ENCODE data around the gene CACNG6. TPM values are rescaled to one million over a fixed set of nuclear protein-coding genes. Genes with fewer than 3 reads are reported as not detected.
A peak's percentile ranks its signal among the peaks of the same experiment; 100 is the strongest.

The CACNG6 gene
- total RNA-seq, 1 experiment from 2014 or later, result not detected

DNA sequence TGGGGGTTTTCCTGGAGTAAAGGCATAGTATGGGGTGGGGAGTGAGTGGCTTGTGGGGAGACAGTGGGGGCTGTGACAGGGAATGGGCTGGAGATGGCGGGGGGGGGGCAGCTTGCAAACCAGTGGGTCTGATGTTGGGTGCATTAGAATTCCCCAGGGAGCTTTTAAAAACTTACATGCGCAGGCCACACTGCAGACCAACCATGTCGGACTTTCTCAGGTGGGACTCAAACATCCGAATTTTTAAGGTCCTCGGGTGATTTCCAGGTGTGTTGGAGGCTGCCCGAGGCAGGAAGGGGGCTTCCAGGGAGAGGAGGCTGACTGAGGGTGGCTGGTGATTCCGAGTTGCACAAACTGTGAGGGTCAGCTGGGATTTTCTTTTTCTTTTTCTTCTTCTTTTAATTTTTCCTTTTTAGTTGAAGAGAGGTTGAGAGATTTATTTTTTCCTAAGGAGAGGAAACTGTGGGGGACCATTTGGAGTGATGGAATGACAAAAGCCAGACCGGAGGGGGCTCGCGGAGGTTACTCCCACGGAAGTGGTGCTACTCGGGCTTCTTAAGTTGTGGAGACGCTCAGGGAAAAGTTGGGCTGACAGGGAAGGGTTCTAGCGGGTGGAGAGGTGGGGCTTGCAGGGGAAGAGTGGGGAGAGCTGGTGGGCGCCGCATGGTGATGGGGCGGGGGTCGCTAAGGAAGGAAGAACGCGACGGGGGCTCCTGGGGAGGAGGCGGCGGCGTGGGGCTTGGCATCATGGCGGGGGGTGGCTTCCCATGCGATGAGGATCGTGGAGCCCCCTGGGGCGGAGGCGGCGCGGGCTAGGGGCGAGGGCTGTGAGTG lies 29.7 kb upstream of the CACNG6 start:
- DNase-seq (ENCODE audit: low read depth), result no peak

DNA sequence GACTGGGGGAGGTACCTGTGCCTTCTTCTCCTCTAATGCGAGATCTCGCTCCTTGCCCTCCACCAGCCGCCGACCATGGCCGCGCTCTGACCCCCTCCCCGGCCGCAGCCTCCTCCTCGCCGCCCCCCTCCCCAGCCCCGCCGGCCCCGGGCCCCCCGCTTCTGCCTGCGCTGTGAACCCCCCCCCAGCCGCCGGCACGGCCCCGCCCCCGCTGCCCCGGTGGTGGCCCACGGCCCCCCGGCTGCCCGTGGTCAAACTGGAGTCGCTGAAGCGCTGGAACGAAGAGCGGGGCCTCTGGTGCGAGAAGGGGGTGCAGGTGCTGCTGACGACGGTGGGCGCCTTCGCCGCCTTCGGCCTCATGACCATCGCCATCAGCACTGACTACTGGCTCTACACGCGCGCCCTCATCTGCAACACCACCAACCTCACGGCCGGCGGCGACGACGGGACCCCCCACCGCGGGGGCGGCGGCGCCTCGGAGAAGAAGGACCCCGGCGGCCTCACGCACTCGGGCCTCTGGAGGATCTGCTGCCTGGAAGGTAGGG lies 28.5 kb upstream of the CACNG6 start, which contains the start of gene CACNG8:
TSS of gene CACNG8 (plus strand) at position 51 of the 545 bp plus-strand sequence.
- DNase-seq (ENCODE audit: low read depth), result no peak
- in situ Hi-C loops (cut with HindIII; ENCODE audit: low pct_unique_long_range_greater_than_20kb, low sequenced_read_pairs), result no loop called here

More for the DNA sequence above, 29.7 kb upstream of the CACNG6 start:
- in situ Hi-C loops (cut with HindIII; ENCODE audit: low pct_unique_long_range_greater_than_20kb, low sequenced_read_pairs), result no loop called here

DNA sequence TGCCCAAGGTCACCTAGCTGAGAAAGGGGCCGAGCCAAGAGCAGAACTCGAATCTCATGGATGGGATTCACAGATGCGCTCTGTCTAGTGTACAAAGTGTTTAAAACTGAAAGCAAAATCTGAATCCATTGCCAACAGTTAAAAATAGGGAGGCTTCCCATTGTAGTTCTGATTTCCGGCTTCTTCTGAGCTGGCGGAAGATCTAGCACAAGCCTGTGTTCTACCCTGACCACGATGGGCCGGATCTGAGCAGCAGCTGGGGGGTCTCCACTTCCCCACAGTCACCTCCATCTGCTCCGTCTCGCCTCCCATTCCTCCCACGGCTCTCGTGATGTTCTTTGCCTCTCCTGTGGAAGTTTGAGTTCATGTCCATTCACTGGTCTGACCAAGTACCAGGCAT lies 26.3 kb upstream of the CACNG6 start:
- in situ Hi-C loops (cut with HindIII; ENCODE audit: low pct_unique_long_range_greater_than_20kb, low sequenced_read_pairs), result no loop called here
- DNase-seq (ENCODE audit: low read depth), result no peak

DNA sequence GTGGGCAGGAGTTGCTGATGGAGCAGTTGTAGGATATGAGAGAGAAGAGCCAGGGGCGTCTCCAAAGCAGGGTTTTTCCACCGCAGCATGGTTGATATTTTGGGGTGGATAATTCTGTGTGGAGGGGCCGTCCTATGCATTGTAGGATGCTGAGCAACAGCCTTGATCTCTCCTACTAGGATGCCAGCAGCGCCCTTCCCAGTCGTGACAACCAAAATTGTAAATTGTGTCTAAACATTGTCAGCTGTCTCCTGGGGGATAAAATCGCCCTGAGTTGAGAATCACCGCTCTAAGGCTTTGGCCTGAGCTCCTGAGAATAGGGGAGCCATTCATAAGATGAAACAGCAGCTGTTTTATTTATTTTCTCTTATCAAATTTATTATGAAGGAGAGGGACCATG lies 24.5 kb upstream of the CACNG6 start:
- in situ Hi-C loops (cut with HindIII; ENCODE audit: low pct_unique_long_range_greater_than_20kb, low sequenced_read_pairs), result no loop called here
- no peak for DNase-seq (ENCODE audit: low read depth)

- in situ Hi-C loops (cut with HindIII; ENCODE audit: low pct_unique_long_range_greater_than_20kb, low sequenced_read_pairs), result no loop called here
- DNase-seq (ENCODE audit: low read depth), result no peak
These were observed 22.1 kb upstream of the CACNG6 start for GRCh38 chr19:53969366-53969765.

- in situ Hi-C loops (cut with HindIII; ENCODE audit: low pct_unique_long_range_greater_than_20kb, low sequenced_read_pairs), result no loop called here
- DNase-seq (ENCODE audit: low read depth), result no peak
These were observed 19.8 kb upstream of the CACNG6 start for GRCh38 chr19:53971673-53972072.

DNA sequence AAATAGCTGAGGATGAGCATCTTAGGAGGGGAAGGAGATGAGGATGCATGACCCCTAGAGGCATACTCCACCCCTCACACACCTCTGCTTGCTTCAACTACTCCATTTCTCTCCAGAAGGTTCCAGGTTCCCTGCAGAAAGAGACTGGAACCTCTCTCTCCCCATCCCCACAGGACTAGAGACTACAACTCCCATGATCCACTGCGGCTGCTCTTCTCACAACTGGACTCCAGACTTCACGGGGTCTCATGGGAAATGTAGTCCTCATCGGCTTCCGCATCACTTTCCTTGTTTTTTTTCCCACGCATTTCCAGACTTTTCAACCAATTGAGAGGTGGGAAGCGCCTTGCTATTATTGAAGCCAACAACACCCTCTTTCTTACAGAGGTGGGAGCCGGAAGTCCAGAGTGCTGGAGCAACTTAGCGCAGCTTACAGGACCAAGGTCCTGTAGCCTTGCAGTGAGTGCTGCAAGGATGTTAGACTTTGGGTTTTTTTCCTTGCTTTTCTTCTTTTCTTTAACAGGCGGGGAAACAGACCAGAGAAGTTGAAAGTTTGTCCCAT lies 13.9 kb upstream of the CACNG6 start:
- peak; percentile 81 for DNase-seq (ENCODE audit: low read depth)
- in situ Hi-C loops (cut with HindIII; ENCODE audit: low pct_unique_long_range_greater_than_20kb, low sequenced_read_pairs), result no loop called here

DNA sequence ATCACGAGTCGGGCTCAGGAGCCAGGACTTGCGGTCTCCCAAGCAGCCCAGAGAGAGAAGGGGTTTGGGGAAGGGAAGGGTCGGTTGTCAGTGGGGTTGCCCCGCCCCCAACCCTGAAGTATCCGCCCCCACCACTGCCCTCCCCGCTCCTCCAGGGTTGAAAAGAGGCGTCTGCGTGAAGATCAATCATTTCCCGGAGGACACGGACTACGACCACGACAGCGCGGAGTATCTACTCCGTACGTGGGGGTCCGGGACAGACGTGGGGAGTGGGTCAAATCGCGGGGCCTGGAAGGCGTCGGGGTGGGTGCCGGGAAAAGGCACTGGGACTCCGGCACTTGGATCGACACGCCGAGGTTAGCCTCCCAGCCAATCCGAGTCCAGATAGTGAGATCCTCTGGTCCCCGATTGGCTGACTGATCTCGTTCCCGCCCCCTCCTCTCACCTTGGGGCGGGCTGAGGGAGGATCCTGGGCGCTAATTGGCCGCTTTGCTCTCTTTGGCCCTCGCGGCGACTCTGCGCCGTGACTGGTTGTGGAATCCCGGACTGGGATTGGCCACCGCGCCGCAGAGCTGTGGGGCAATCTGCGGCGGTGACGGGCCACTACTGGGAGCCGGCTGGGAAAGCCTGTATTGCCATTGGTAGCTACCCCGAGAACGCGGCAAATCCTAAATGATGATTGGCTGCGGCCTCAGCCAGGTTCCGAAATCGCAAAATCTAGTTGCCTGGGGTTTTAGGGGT lies 13.3 kb upstream of the CACNG6 start:
- DNase-seq (ENCODE audit: low read depth), result no peak
- in situ Hi-C loops (cut with HindIII; ENCODE audit: low pct_unique_long_range_greater_than_20kb, low sequenced_read_pairs), result no loop called here

- in situ Hi-C loops (cut with HindIII; ENCODE audit: low pct_unique_long_range_greater_than_20kb, low sequenced_read_pairs), result no loop called here
These were observed 12.2 kb upstream of the CACNG6 start for GRCh38 chr19:53978975-53979801.

DNA sequence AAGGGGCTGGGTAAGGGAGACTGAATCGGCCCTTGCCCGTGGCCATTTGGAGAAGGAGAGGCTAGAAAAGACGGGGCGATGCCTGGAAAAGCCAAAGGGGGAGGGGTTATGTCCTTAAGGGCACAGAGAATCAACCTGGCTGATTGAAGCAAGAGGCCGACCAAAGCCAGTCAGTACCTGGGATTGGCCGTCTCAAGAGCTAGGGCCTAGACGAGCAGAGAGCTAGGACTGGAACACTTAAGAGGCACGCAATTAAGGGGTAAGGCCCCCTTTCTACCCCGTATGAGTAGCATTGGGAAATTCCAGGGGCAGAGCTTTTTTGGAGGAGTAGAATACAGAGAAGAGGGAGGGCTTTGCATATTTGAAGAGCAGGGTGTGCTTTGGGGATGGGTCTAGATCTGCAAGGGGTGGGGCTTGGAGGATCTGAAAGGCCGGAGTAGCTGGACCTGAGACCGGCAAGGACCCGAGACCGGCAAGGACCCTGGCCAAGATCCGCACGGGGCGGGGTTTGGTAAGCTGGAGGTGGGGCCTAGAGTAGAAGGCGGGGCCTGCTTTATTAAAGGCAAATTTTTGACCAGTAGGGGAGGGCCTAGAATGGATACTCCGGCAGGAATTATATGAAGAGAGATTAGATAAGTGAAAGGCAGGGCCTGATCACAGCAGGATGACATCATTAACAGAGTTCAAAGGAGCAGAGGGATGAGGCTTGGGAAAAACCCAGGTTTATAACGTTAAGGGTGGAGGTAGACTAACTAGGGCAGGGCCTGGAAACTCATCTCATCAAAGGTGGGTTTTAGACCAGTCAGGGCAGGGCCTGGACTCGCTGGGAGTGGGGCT lies 10.7 kb upstream of the CACNG6 start:
- in situ Hi-C loops (cut with HindIII; ENCODE audit: low pct_unique_long_range_greater_than_20kb, low sequenced_read_pairs), result no loop called here
- DNase-seq (ENCODE audit: low read depth), result peak; percentile 91

More at GRCh38 chr19:53978975-53979801, 12.2 kb upstream of the CACNG6 start:
- no peak for DNase-seq (ENCODE audit: low read depth)

GRCh38 chr19:53981376-53981951 lies 10.0 kb upstream of the CACNG6 start:
- no peak for DNase-seq (ENCODE audit: low read depth)
- in situ Hi-C loops (cut with HindIII; ENCODE audit: low pct_unique_long_range_greater_than_20kb, low sequenced_read_pairs), result no loop called here

DNA sequence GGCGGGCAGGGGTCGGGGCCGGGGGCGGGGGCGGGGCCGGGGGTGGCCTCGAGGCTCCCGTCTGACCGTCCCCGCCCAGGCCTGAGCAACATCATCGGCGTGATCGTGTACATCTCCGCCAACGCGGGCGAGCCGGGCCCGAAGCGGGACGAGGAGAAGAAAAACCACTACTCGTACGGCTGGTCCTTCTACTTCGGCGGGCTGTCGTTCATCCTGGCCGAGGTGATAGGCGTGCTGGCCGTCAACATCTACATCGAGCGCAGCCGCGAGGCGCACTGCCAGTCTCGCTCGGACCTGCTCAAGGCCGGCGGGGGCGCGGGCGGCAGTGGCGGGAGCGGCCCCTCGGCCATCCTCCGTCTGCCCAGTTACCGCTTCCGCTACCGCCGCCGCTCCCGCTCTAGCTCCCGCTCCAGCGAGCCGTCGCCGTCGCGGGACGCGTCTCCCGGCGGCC lies 9.4 kb upstream of the CACNG6 start:
- no peak for DNase-seq (ENCODE audit: low read depth)

GRCh38 chr19:53982611-53983010 lies 8.8 kb upstream of the CACNG6 start:
- DNase-seq (ENCODE audit: low read depth), result no peak
- in situ Hi-C loops (cut with HindIII; ENCODE audit: low pct_unique_long_range_greater_than_20kb, low sequenced_read_pairs), result no loop called here

More for the DNA sequence above, 9.4 kb upstream of the CACNG6 start:
- in situ Hi-C loops (cut with HindIII; ENCODE audit: low pct_unique_long_range_greater_than_20kb, low sequenced_read_pairs), result no loop called here

DNA sequence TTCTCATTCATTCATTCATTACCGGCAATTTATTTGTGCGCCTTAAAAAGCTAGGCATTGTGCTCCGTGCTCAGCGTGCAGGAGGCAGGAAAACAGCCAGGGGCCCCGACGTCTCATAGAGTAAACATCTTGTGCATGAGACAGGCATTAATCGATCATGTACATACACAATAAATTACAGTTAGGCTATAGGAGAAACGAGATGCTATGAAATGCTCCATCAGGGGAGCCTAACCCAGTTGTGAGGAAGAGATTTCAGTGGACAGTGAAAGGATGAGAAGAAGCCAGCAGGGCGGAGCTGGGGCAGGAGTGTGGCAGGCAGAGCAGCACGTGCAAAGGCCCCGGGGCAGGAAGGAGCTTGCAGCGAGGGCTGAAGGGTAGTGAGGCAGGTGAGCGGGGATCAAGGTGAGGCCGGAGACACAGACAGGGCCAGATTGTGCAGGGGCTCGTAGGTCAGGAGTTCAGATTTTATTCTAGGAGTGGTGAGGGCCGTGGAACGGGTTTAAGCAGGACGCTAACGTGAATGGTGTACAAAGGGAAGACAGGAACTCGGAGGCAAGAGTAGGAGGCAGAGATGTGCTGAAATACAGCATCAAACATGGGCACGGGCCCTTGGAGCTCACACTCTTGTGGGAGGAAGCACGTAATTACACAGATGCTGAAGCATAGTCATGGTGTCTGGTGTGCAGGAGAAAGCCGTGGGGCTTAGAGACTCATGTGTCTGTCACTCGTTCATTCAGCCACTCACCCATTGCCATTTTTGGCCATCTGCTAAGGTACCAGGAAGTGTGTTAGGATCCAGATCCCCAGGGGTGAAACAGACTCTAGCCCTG lies 7.8 kb upstream of the CACNG6 start:
- no peak for DNase-seq (ENCODE audit: low read depth)
- in situ Hi-C loops (cut with HindIII; ENCODE audit: low pct_unique_long_range_greater_than_20kb, low sequenced_read_pairs), result no loop called here

DNA sequence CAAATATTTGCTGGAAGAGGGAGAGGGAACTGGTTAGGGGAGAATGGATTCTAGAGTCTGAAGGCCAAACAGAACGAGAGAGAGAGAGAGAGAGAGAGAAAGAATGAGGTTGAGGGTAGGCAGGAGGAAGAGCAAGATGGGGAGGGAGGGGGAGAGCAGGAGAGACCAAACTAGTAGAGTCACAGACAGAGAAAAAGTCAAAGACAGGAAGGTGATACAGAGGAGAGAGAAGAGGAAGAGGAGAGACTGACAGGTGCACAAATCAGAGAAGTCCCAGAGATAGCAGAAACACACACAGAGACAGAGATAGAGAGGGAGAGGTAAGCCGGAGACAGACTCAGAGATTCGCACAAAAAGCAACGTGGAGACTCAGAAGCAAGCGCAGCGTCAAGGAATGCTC lies 5.6 kb upstream of the CACNG6 start:
- in situ Hi-C loops (cut with HindIII; ENCODE audit: low pct_unique_long_range_greater_than_20kb, low sequenced_read_pairs), result no loop called here

DNA sequence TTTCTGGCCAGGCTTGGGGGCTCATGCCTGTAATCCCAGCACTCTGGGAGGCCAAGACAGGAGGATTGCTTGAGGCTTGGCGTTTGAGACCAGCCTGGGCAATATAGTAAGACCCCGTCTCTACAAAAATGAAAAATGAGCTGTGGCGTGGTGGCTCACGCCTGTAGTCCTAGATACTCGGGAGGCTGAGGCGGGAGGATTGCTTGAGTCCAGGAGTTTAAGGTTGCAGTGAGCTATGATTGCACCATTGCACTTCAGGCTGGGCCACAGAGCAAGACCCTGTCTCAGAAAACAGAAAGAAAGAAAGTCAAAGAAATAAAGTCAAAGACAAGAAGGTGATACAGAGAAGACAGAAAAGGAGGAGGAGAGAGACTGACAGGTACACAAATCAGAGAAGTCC lies 2.5 kb upstream of the CACNG6 start:
- in situ Hi-C loops (cut with HindIII; ENCODE audit: low pct_unique_long_range_greater_than_20kb, low sequenced_read_pairs), result no loop called here
- DNase-seq (ENCODE audit: low read depth), result no peak

More for the DNA sequence above, 5.6 kb upstream of the CACNG6 start:
- DNase-seq (ENCODE audit: low read depth), result no peak
